Endothelial cell of umbilical vein (primary cell): ENCODE results near the gene CELF1. TPM values are rescaled to one million over a fixed set of nuclear protein-coding genes. Genes with fewer than 3 reads are reported as not detected.

ENCODE experiments used
- BruUV-seq: library from RNA; stranded (reverse); fragments of 400-500 nt; replicated peaks from 2 replicates; lab custom pipeline; 2021; lab: Mats Ljungman, UMichigan
- CTCF ChIA-PET: fragments of 300-600, 350-600 bp; sonication (Branson Sonifier 250); formaldehyde crosslinking; loops from one replicate; lab custom pipeline; 2021; ENCODE audit warnings: antibody characterized with exemption, inconsistent platforms; lab: Charles Lee
- POLR2A ChIA-PET: fragments of 300-600, 350-600 bp; sonication (Branson Sonifier 250); formaldehyde crosslinking; loops from one replicate; lab custom pipeline; 2021; ENCODE audit warnings: antibody characterized with exemption, inconsistent platforms; lab: Charles Lee
- DNase-seq: peaks from one replicate; pipeline ENCODE4 v3.0.0-alpha.2; 2011; ENCODE audit warnings: low read depth, low spot score
- FAIRE-seq: peaks from 2 replicates; lab custom pipeline; 2011; peaks lifted over from hg19 to GRCh38; lab: Jason Lieb, UNC
- H2AFZ ChIP-seq: 2 replicates; pipeline ENCODE4 v1.6.0; 2012; ENCODE audit warnings: low read depth, low read length, control low read depth, inconsistent platforms
- H3K27ac ChIP-seq: 2 replicates; pipeline ENCODE4 v1.5.1; 2011; ENCODE audit warnings: low read depth, mild to moderate bottlenecking, control low read depth, low read length, moderate library complexity; ENCODE audit not compliant: insufficient read depth
- H3K27me3 ChIP-seq, 2 experiments: 2 replicates each; pipeline versions ENCODE4 v1.6.0 to v1.6.1; 2011; ENCODE audit warnings: low read length in 2 of 2, mixed read lengths in 1 of 2; ENCODE audit not compliant: control insufficient read depth in 2 of 2, insufficient read depth in 2 of 2
- H3K36me3 ChIP-seq, 2 experiments: 2 replicates in 1 of 2; 3 replicates in 1 of 2; pipeline ENCODE4 v1.5.1; 2011; ENCODE audit warnings: low read length in 2 of 2, mild to moderate bottlenecking in 1 of 2, moderate library complexity in 1 of 2; ENCODE audit not compliant: control insufficient read depth in 2 of 2, insufficient read depth in 2 of 2; ENCODE audit errors: extremely low read depth in 1 of 2
- H3K4me1 ChIP-seq: 3 replicates; pipeline ENCODE4 v1.5.1; 2011; ENCODE audit warnings: mild to moderate bottlenecking, low read length; ENCODE audit not compliant: control insufficient read depth, insufficient read depth; ENCODE audit errors: extremely low read depth
- H3K4me2 ChIP-seq: 2 replicates; pipeline ENCODE4 v1.6.1; 2011; ENCODE audit warnings: low read length, control low read depth, mixed read lengths; ENCODE audit not compliant: insufficient read depth
- H3K4me3 ChIP-seq, 3 experiments: fragments of 200-600 bp in 1 of 3; sonication (generic), shearing (Covaris generic) in 1 of 3; replicated peaks in 1 of 3; 2 replicates each; pipeline ENCODE4 v1.5.1; 2011 to 2016; ENCODE audit warnings: control low read depth in 3 of 3, low read length in 3 of 3, mild to moderate bottlenecking in 2 of 3, inconsistent platforms in 1 of 3, low read depth in 1 of 3, moderate library complexity in 1 of 3; ENCODE audit not compliant: insufficient read depth in 1 of 3
- H3K79me2 ChIP-seq: 2 replicates; pipeline ENCODE4 v1.6.0; 2012; ENCODE audit warnings: low read length, inconsistent platforms; ENCODE audit not compliant: control insufficient read depth, insufficient read depth
- H3K9ac ChIP-seq: replicated peaks from 2 replicates; pipeline ENCODE3; 2011; ENCODE audit warnings: low read length, control low read depth; ENCODE audit not compliant: insufficient read depth; ENCODE audit errors: extremely low read depth
- H3K9me1 ChIP-seq: replicated peaks from 3 replicates; pipeline ENCODE4 v1.6.0; 2011; ENCODE audit warnings: mild to moderate bottlenecking, low read length; ENCODE audit not compliant: control insufficient read depth, insufficient read depth; ENCODE audit errors: extremely low read depth
- H3K9me3 ChIP-seq: replicated peaks from 2 replicates; pipeline ENCODE4 v1.5.1; 2012; ENCODE audit warnings: low read length, inconsistent platforms; ENCODE audit not compliant: control insufficient read depth, insufficient read depth
- H4K20me1 ChIP-seq: replicated peaks from 2 replicates; pipeline ENCODE3; 2011; ENCODE audit warnings: mild to moderate bottlenecking, low read length; ENCODE audit not compliant: control insufficient read depth, insufficient read depth; ENCODE audit errors: extremely low read depth
- EZH2 ChIP-seq: IDR thresholded peaks from 2 replicates; pipeline ENCODE4 v1.6.1; 2012; ENCODE audit warnings: borderline replicate concordance, low read depth, mild to moderate bottlenecking, moderate library complexity, low read length, inconsistent platforms; ENCODE audit not compliant: severe bottlenecking
- FOS ChIP-seq: IDR thresholded peaks from 2 replicates; pipeline ENCODE4 v1.6.1; 2011; ENCODE audit warnings: mild to moderate bottlenecking, low read length, moderate library complexity, borderline replicate concordance; ENCODE audit not compliant: insufficient read depth
- GATA2 ChIP-seq: IDR thresholded peaks from 2 replicates; pipeline ENCODE4 v1.7.0; 2011; ENCODE audit warnings: low read depth, mild to moderate bottlenecking, moderate library complexity, mixed read lengths, low read length; ENCODE audit not compliant: insufficient read length, insufficient read depth
- JUN ChIP-seq: IDR thresholded peaks from 2 replicates; pipeline ENCODE4 v1.6.1; 2011; ENCODE audit warnings: borderline replicate concordance, low read depth; ENCODE audit not compliant: insufficient read length, insufficient read depth
- MAX ChIP-seq: IDR thresholded peaks from 2 replicates; pipeline ENCODE4 v1.6.1; 2011; ENCODE audit not compliant: insufficient read depth, insufficient read length
- MYC ChIP-seq: IDR thresholded peaks from one replicate; pipeline ENCODE4 v1.6.1; 2011; ENCODE audit warnings: mild to moderate bottlenecking, low read depth, low read length
- POLR2A ChIP-seq: IDR thresholded peaks from 2 replicates; pipeline ENCODE4 v1.6.1; 2012; ENCODE audit warnings: low read depth, mild to moderate bottlenecking, control low read depth, low read length
- POLR2AphosphoS5 ChIP-seq: IDR thresholded peaks from 2 replicates; pipeline ENCODE4 v1.6.1; 2012; ENCODE audit warnings: low read depth, mild to moderate bottlenecking, control low read depth, low read length, moderate library complexity; ENCODE audit not compliant: insufficient read depth
- dilution Hi-C: fragments of 300-500 bp; cut with MboI; formaldehyde crosslinking; loops from one replicate; pipeline ENCODE4 v1.15.0; 2019; ENCODE audit warnings: low sequenced_read_pairs; ENCODE audit not compliant: extremely low pct_ligation_motif_present
- intact Hi-C: fragments of 100-400 bp; cut with micrococcal nuclease; formaldehyde crosslinking; loops from one replicate; pipeline ENCODE4 v1.10.0; 2022
- polyA plus RNA-seq, 4 experiments: library from polyadenylated mRNA; depleted of rRNA in 3 of 4; stranded (reverse) in 3 of 4; unstranded in 1 of 4; fragments of >200 nt; gene quantifications; 2 replicates each; pipeline versions ENCODE4 v1.2.1 to v1.2.3, GENCODE V29; 2011 to 2012; ENCODE audit warnings: missing spikeins in 1 of 4
- total RNA-seq: library from RNA; stranded (reverse); gene quantifications from 2 replicates; pipeline ENCODE4 v1.2.3, GENCODE V29; 2021

CELF1 gene
- total and polyA plus RNA-seq, 2 donors (not counting 3 experiments of a cell fraction or from before 2014, with no cell fraction given): 66.3 to 120 TPM

- BruUV-seq: no TSS peak
- POLR2A ChIA-PET: interaction anchor here (0.6 kb wide), 1 partner anchor 9 kb away, joined by 8 read pairs; no protein-coding TSS in a partner anchor
- H3K4me1 ChIP-seq: no peaks in the 10 kb centered on the region
- H3K79me2 ChIP-seq: no peaks in the 10 kb centered on the region
- H3K9me3 ChIP-seq: no peaks in the 10 kb centered on the region
- no peaks in the 10 kb centered on the region for H4K20me1 ChIP-seq
- TF ChIP-seq JUN: no peak
- no peak for TF ChIP-seq POLR2AphosphoS5
- no peak for TF ChIP-seq EZH2
- no peak for TF ChIP-seq MYC
- no peak for TF ChIP-seq MAX
- no peak for TF ChIP-seq POLR2A
- no peak for TF ChIP-seq GATA2
- H2AFZ ChIP-seq: no peak overlapping the region
- no peak overlapping the region for H3K4me3 ChIP-seq
- CTCF ChIA-PET: interaction anchor here (0.8 to 1.8 kb wide), 3 partner anchors 9 to 71 kb away, joined by 3 to 6 read pairs (median 4); no protein-coding TSS in a partner anchor
- no peaks in the 10 kb centered on the region for H3K27me3 ChIP-seq
- peaks cover 0 to 2% of the 10 kb centered on the region in 2 experiments for H3K36me3 ChIP-seq
- no peak overlapping the region for H3K9ac ChIP-seq
- dilution Hi-C loops (no loop called here), intact Hi-C loops (no loop called here)
- no peak overlapping the region for H3K27ac ChIP-seq
- DNase-seq (no peak), FAIRE-seq (no peak)
- no peak overlapping the region for H3K4me2 ChIP-seq
- no peaks in the 10 kb centered on the region for H3K9me1 ChIP-seq
Measured at GRCh38 chr11:47445840-47446239, 107.1 kb downstream of the CELF1 start.

- H3K9me1 ChIP-seq: no peaks in the 10 kb centered on the region
- ChIA-PET CTCF (interaction anchor here (0.5 to 2.3 kb wide), 5 partner anchors 11 to 525 kb away, joined by 3 to 13 read pairs (median 3); no protein-coding TSS in a partner anchor), POLR2A (interaction anchor here (0.7 kb wide), 1 partner anchor 11 kb away, joined by 9 read pairs; no protein-coding TSS in a partner anchor)
- TF ChIP-seq MYC (no peak), POLR2A (no peak), FOS (no peak), EZH2 (no peak), GATA2 (no peak)
- no peak overlapping the region for H2AFZ ChIP-seq
- no peaks in the 10 kb centered on the region for H3K4me1 ChIP-seq
- H3K4me2 ChIP-seq: no peak overlapping the region
- peaks cover 0 to 2% of the 10 kb centered on the region in 2 experiments for H3K36me3 ChIP-seq
- no peak overlapping the region for H3K4me3 ChIP-seq
- FAIRE-seq: no peak
- no peak overlapping the region for H3K27ac ChIP-seq
- no peaks in the 10 kb centered on the region for H3K9me3 ChIP-seq
- H3K79me2 ChIP-seq: no peaks in the 10 kb centered on the region
- no TSS peak for BruUV-seq
- no peak for DNase-seq
- intact Hi-C loops (no loop called here), dilution Hi-C loops (no loop called here)
- H3K27me3 ChIP-seq: no peaks in the 10 kb centered on the region
- H3K9ac ChIP-seq: no peak overlapping the region
- H4K20me1 ChIP-seq: no peaks in the 10 kb centered on the region
Measured at GRCh38 chr11:47443817-47444216, 109.1 kb downstream of the CELF1 start.
